ENCODE data around the gene TMEM238. TPM values are rescaled to one million over a fixed set of nuclear protein-coding genes. Genes with fewer than 3 reads are reported as not detected.
"Not testable (repeated sequence)": the region's sequence is repeated elsewhere in the genome, so short reads cannot be mapped to it uniquely, and the experiment has no call there.

Gene TMEM238
- total RNA-seq, 1 donor from 2014 or later: 21.4 TPM

DNA sequence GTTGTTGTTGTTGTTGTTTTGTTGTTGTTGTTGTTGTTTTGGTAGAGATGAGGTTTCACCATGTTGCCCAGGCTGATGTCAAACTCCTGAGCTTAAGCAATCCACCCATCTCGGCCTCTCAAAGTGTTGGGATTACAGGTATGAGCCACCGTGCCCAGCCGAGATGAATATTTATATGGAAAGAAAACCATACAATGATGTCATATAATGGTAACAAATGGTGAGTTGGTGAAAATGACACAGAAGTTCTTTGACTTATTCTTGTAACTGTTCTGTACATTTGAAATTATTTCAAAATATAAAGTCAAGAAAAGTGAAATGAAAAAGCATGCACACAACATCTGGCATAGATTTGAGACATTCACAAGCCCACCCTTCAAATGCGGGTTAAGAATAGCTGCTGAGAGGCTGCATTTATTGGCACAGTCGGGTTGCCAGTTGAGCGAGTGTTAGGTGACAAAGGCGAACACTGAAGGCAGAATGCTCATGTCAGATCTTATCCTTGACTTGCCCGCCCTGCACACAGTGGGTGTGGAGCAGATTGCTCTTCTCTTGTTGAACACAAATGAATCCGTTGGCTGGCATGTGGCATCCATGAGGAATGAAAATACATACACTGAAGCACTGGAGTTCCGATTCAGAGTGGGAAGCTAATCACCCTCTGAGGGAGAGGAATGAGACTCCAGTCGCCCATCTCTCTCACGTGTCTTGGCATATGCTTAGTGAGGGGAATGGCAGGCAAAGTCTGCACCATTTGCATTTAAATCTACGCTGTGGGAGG lies 39.3 kb upstream of the TMEM238 start:
- DNase-seq (ENCODE audit: low read depth): no peak
- no peak overlapping the region for H3K4me3 ChIP-seq (ENCODE audit: low read depth, low read length)
- TF ChIP-seq, protein P1, sequence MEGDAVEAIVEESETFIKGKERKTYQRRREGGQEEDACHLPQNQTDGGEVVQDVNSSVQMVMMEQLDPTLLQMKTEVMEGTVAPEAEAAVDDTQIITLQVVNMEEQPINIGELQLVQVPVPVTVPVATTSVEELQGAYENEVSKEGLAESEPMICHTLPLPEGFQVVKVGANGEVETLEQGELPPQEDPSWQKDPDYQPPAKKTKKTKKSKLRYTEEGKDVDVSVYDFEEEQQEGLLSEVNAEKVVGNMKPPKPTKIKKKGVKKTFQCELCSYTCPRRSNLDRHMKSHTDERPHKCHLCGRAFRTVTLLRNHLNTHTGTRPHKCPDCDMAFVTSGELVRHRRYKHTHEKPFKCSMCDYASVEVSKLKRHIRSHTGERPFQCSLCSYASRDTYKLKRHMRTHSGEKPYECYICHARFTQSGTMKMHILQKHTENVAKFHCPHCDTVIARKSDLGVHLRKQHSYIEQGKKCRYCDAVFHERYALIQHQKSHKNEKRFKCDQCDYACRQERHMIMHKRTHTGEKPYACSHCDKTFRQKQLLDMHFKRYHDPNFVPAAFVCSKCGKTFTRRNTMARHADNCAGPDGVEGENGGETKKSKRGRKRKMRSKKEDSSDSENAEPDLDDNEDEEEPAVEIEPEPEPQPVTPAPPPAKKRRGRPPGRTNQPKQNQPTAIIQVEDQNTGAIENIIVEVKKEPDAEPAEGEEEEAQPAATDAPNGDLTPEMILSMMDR (conservative IDR thresholded peaks at IDR 0.05; ENCODE audit: low read depth, low read length): no peak

DNA sequence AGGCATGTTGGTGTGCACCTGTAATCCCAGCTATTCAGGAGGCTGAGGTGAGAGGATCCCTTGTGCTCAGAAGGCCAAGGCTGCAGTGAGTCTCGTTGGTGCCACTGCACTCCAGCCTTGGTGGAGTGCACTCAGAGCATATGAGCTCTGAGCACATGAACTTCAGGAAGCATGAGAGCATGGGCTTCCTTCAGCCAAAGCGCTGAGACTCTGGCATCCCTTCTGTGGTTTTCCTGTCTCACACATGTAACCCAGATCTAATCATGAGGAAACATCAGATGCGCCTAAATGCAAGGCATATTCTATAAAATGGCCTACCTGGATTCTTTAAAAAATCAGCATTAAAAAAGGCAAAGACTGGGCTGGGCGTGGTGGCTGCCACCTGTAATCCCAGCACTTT lies 37.2 kb upstream of the TMEM238 start:
- DNase-seq (ENCODE audit: low read depth); H3K4me3 ChIP-seq (ENCODE audit: low read depth, low read length): not testable (repeated sequence)

DNA sequence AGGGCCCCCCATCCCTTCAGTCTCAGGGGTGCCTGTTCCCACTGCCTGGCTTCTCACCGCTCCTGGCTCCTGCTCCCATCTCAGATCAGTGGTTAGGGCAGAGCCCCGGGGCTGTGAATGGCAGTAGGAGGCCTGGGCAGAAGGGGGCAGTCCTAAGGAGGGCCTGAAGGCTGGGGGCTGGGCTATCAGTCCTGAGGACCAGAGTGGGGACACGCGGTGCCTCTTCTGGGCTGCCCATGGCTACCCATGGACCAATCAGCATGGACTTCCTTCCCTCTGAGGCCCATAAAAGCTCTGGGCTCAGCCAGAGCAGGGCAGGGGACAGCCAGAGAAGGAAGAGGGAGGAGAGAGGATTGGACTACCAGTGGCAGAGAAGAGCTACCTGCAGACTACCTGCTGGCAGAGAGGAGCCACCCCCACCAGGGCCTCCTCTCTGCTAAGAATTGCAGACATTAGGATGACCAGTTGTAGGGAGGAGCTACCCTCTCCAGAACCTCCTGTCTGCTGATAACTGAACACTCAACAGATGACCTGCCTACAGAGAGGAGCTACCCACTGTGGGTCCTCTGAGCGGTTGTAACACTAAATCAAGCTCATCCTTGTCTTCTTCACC lies 35.6 kb upstream of the TMEM238 start:
- TF ChIP-seq, protein P1 (conservative IDR thresholded peaks at IDR 0.05; ENCODE audit: low read depth, low read length): no peak
- DNase-seq (ENCODE audit: low read depth): no peak

GRCh38 chr19:55419103-55419502 lies 35.0 kb upstream of the TMEM238 start:
- H3K4me3 ChIP-seq (ENCODE audit: low read depth, low read length): no peak overlapping the region
- no peak for DNase-seq (ENCODE audit: low read depth)
- TF ChIP-seq, protein P1 (conservative IDR thresholded peaks at IDR 0.05; ENCODE audit: low read depth, low read length): no peak

More for the DNA sequence above, 35.6 kb upstream of the TMEM238 start:
- H3K4me3 ChIP-seq (ENCODE audit: low read depth, low read length): no peak overlapping the region

- TF ChIP-seq, protein P1 (conservative IDR thresholded peaks at IDR 0.05; ENCODE audit: low read depth, low read length): peak; percentile 83
- peak; percentile 44 for DNase-seq (ENCODE audit: low read depth)
- H3K4me3 ChIP-seq (ENCODE audit: low read depth, low read length): no peak overlapping the region
Observed at GRCh38 chr19:55418185-55418584, 34.1 kb upstream of the TMEM238 start.

GRCh38 chr19:55410168-55410567 lies 26.1 kb upstream of the TMEM238 start:
- TF ChIP-seq, protein P1 (conservative IDR thresholded peaks at IDR 0.05; ENCODE audit: low read depth, low read length): no peak
- DNase-seq (ENCODE audit: low read depth): no peak
- H3K4me3 ChIP-seq (ENCODE audit: low read depth, low read length): no peak overlapping the region

DNA sequence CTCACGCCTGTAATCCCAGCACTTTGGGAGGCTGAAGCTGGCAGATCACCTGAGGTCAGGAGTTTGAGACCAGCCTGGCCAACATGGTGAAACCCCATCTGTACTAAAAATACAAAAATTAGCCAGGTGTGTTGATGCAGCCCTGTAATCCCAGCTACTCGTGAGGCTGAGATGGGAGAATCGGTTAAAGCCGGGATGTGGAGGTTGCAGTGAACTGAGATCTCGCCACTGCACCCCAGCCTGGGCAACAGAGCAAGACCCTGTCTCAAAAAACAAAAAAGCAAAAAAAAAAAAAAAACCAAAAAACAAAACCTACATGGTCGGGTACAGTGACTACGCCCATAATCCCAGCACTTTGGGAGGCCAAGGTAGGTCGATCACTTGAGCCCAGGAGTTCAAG lies 25.1 kb upstream of the TMEM238 start:
- H3K4me3 ChIP-seq (ENCODE audit: low read depth, low read length); DNase-seq (ENCODE audit: low read depth): not testable (repeated sequence)

GRCh38 chr19:55408533-55408872 lies 24.4 kb upstream of the TMEM238 start:
- TF ChIP-seq, protein P1 (conservative IDR thresholded peaks at IDR 0.05; ENCODE audit: low read depth, low read length): no peak
- peak overlapping the region; percentile 59 for H3K4me3 ChIP-seq (ENCODE audit: low read depth, low read length)
- DNase-seq (ENCODE audit: low read depth): no peak

Measured in epithelial cell of proximal tubule (primary cell).